NCI-H128 (cell line): ENCODE results near the gene NR2C2.

Source experiments
- DNase-seq: peaks from one replicate; lab custom pipeline; 2025; ENCODE audit not compliant: unreplicated experiment; lab: John Stamatoyannopoulos, UW

Gene NR2C2

DNA sequence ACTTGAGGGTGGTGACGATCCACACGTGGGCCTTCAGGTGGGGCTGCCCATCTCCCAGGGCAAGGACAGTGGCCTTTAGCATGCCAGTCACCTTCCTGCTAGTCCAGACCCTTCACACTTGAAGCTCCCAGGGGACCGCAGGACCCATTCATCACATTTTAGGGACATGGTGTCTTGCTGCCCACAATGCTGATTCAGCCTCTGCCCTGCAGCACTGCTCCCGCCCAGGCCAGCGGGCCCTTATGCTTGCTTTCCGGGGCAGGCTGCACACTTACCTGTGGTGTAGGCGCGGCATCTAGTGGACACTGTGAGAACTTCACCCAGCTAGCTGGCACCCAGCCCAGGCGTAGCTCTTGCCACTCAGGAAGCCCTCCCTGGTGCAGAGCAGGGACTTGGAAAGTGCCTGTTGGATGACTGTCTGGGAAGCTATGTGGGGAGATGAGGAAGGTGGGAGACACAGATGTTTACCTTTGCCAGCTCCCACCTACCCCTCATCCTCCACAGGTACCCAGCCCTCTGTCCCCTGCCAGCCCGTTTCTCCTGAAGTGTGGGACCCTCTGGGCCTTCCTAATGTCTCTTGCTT is 26.3 kb upstream of the NR2C2 start:
- DNase-seq: peak; percentile 78

DNA sequence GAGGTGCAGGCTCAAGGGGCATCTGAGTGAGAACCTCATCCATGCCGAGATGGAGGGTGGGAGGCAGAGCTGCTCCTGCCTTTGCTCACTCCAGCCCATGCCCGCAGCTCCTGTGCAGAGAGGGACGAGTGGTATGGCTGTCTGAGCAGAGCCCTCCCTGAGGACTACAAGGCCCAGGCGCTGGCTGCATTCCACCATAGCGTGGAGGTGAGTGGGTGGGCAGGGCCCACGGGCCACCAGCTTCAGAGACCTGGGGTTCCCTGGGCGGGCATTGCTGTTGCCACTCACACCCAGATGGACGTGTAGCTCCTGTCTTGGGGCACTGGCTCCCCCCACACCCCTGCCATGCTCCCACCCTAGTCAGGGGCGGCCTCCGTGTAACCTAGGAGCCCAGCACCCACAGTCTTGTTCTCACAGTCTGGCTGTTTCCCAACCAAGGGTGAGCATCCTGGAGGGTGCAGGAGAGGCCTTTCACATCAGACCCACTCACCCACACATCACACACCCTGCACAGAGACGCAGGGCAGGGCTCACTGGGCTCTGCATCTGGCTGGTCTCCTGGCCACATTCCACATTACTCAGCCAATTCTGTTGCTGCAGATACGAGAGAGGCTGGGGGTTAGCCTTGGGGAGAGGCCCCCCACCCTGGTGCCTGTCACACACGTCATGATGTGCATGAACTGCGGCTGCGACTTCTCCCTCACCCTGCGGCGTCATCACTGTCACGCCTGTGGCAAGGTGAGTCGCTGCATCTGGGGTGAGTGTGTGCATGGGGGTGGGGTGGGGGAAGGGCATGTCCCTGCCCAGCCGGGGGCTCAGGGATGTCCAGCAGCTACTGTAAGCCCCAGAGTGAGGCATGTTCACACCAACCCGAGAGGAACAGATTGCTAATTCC is 25.3 kb upstream of the NR2C2 start:
- DNase-seq: no peak

DNA sequence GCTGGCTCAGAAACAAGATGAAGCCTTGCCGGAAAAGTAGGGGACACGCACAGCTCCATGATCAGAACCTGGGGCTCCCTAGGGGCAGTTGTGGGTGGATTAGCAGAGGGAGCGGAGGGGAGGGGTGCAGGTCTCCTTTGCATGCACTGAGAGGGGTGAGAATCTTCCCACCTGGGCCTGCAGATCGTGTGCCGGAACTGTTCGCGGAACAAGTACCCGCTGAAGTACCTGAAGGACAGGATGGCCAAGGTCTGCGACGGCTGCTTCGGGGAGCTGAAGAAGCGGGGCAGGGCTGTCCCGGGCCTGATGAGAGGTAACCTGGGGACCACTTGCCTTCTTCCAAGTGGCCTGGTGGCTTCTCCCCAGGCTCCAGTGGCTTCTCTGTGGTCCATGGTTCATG is 24.5 kb upstream of the NR2C2 start:
- DNase-seq: no peak

DNA sequence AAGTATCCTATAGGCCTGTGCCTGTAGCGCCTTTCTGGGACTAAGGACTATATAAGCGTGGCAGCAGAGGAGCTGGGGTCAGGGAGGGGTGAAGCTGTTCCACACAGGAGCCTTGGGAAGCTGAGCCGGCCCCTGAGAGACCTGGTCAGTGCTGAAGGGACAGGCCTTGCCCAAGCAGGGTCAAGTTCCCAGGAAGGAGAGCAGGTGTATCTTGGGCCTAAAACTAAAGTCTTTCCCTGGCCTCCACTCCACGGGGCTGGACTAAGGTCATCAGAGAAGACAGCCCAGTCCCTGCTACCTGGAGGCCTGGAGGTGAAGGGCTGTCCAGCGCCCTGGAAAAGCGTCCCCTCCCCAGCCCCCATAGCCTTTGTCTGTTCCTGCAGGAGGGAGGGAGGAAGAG is 23.9 kb upstream of the NR2C2 start:
- DNase-seq: no peak

DNA sequence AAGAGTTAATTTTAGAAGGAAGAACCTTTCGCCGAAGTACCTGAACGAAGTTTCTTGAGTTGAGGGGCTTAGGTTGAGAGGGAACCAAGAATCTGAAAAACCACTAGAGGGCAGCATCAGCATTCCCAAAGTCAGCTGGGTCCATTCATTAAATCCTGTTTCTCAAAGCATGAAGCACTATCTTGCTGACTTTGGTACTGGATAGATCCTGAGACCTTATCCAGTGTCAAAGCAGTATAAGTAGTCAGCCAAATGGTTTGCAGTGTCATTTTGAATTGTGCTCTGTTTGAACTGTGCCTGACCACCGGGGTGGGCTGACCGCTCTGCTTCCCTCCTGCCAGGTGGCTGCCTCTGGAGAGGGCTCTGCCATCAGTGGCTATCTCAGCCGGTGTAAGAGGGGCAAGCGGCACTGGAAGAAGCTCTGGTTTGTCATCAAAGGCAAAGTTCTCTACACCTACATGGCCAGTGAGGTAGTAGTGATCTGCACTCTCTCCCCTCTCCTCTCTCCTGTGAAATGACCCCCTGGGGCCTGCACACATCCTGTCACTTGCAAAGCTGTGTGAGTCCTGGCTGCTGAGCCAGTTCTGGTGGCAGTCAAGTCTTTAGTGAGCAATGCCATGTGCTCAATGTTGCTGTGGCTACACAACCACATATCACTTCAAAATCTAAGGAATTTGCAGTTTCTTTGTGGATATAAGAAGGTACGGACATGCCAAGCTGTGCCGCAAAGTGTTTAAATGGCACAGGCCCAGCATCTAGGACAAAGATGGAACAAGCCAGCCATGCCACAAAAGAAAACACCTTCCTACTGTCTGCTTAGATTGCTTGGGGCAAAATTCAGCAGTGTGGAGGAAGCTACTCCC is 21.4 kb upstream of the NR2C2 start:
- DNase-seq: peak; percentile 26

DNA sequence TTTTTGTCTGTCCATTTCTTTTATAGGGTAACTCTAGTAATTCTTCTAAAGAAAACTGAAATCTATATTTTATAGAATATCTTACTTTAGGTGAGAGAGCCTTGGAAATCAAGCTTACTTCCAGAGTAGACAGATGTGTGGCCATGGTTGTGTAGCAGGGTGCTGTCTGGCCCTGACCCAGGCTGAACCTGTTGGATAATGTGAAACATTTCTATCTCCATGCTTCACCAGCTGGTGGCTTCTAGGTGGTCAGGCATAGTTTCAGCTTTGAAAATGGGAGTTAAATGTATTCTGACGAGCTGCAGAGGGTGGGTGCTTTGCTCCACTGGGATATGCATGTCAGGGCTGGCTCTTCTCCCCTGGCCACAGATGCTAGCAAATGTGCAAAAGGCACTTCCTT is 20.8 kb upstream of the NR2C2 start:
- no peak for DNase-seq

DNA sequence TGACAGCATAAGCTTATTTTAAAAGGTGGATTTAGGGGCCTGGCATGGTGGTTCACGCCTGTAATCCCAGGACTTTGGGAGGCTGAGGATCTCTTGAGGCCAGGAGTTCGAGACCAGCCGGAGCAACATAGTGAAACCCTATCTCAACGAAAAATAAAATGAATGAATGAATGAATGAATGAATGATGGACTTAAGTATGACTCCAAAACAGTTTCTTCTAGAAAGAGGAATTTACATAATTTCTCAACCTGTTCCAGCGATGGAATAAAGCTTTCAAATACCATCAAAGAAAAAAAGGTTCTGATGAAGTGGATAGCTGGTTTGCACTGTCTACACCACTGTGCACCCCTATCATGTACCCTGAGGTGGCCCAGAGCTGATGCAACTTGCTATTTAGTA is 20.1 kb upstream of the NR2C2 start:
- DNase-seq: no peak

DNA sequence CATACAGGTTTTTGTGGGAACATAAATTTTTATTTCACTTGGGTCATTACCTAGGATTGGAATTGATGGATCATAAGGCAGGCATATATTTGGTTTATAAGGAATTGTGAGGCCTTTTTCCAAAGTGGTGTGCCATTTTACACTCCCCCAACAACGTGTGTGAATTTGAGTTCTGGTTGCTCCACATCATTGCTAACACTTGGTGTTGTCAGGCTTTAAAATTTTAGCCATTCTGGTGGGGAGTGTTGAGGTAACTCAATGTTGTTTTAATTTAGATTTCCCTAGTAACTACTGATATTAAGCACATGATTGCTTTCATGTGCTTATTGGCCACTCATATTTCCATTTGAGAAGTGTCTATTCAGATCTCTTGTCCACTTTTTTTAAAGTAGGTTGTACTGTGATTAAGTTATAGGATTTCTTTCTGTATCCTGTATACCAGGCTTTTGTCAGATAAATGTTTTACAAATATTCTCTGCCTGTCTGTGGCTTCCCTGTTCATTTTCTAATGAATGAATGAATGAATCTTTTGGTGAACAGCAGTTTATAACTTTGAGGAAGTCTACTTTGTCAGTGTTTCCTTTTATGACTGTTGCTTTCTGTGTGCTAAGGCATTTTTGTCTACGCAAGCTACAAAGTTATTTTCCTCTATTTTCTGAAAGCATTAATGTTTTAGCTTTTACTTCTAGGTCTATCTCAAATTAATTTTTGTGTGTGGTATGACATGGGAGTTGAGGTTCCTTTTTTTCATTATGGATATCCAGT is 17.9 kb upstream of the NR2C2 start:
- DNase-seq: no peak

DNA sequence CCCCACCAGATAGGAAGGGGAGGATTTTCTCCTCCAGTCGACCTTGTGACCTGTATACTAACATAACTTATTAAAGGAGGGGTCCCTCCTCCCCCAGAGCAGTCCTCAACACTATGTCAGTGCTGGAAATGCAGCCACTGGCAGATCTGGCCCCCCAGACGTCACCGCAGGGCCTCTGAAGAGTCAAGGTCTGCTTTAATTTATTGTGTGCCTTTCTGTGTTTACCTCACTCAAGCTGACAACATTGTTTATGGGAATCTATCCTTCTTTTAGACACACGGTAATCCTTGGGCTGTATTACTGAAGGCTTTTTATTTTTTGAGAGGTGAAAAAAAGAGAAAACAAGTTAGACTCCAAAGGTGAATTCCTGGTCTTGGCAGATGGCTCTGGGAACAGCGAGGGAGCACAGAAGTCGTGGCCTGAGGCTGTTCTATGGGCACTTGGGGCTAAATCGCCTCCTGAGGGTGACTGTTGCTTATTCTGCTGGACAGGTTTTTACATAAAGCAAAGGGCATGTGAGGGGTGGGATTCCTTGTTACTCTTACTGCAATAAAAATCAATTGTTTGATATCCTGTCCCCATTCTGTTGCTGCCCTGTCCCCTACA is 13.5 kb upstream of the NR2C2 start:
- no peak for DNase-seq

DNA sequence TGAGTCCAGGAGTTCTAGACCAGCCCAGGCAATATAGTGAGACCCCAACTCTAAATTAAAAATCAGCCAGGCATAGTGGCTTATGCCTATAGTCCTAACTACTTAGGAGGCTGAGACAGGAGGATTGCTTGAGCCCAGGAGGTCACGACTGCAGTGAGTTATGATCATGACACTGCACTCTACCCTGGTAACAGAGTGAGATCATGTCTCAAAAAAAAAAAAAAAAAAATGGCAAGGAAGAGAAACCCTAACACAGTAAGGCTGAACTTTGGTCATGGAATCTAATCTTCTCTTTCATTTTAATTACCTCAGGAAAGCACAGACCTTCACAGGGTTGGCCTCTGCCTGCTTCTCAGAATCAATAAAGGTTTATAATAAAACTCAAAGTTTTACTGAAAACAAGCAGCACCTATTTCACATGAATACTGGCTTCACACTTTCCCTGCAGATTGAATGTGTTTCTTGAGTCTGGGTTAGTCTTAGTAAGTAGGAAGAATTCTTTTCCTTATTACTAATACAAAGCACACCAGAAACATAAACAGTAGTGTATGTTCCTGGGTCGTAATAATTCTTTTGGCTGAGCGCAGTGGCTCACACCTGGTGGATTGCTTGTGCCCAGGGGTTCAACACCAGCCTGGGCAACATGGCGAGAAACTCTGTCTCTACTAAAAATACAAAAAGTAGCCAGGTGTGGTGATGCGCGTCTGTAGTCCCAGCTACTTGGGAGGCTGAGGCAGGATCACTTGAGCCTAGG is 11.6 kb upstream of the NR2C2 start:
- DNase-seq: no peak

DNA sequence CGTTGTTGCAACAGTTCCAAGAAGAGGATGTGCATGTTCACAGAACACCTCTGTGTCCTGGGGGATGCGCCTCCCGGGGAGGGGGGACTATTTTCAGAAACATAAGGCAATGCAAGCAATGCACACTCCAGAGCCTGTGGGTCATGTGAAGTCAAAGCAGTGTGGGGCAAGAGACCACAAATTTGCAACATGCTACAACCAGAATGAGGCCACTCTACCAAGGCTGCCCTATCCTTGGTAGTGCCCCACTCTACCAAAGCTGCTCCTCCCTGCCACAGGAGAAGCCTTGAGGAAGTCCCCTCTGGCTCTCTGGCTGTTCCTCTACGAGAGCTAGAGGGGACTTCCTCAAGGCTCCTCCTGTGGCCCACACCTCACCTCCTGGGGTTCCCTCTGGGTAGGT is 8.4 kb upstream of the NR2C2 start:
- no peak for DNase-seq

DNA sequence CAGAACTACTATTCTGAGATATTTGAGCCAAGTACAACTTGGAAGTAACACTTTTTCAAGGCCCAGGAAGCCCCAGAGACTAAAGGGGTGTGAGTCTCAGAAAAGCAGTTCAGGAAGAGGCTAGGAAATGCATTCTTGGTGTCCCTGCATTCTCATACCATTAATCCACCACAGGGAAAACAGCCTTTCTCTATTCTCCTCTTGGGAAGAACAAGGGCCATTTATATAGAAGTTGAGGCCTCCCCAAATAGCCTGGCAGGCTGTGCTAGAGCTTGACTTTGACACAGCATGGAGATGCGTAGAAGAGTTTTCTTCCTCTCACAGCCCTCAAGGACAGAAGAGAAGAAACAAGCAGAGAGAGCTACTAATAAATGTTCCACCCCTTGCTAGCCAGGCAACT is 5.5 kb upstream of the NR2C2 start:
- no peak for DNase-seq

DNA sequence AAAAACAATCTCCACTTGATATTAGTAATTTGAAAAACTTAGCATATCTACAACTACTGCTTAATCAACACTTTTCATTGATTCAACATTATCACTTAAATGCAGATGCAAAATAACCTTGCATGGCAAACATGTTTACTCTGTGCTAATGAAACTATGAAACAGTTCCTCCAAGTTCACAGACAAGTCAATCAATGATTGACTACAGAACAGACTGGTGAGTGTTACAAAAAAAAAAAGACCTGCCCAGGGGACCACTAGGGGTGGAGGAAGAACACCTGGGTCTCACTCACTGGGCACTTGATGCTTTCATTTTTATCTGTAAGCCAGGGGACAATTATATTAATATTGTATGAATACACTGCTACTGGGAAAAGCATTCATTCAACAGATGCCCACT is 4.3 kb upstream of the NR2C2 start:
- no peak for DNase-seq

DNA sequence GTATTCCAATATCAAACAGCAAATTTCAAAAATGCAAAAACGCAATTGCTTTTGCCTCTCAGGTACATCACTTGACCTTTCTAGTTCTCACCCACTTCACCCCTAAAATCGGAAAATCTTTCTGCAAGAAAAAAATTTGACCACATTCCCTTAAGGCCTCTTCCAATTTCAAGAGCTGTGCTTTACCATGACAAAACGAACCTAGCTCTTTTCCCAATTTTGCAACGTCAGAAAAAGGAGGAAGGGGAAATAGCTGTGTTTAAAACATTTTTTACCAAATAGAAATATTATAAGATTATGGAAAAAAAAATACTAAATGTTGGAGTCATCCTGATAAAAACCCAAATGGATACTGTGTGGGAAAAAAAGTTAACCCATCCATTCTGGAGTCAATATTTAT is 1.1 kb upstream of the NR2C2 start:
- no peak for DNase-seq

DNA sequence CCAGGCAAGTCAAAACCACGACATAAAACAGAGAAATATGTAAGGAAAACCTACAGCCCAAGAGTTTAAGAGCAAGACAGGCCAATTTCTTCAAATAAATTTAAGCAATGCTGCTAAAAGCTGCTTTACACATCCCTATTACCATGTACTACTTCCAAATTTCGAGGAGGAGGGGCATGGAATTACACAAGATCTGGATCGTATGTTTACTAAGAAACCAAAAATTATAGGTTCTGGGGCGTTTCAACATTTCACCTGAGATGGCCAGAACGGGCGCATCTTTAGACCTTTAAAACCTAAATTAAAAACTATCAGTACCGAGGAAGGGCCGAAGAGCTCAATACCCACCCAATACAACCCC is 664 bp upstream of the NR2C2 start:
- peak; percentile 15 for DNase-seq

DNA sequence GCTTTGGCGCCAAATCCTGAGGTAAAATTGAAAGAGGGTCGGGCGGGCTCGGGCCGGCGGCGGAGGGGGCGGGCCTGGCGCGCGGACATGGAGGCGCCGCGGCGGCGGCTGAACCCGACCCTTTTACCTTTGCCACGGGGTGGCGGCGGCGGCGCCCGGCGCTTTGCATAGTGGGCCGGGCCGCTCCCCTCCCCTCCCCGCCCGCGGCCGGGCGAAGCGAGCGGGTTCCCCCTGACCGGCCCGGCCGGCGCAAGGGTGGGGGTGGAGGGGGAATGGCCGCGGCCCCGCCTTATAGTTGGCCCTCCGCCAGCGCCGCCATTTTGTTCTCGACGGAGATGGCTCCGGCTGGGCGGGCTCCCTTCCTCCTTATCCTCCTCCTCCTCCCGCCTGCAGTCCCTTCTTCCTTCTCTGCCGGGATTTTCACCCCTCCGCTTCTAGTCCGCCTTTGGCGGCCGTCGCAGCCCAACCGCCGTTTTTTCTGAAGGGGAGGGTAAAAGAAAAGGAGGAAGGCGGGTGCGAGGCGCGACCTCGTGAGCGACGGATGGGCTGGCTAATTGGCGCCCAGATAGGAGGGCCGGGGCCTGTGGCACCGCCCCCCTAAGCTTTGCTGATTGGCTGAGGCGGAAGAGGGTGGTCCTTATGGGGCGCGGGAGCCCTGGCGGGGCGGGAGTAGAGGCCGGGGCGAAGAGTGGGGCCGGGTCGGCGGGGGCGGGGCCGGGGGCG is 664 bp downstream of the NR2C2 start:
- peak; percentile 87 for DNase-seq

DNA sequence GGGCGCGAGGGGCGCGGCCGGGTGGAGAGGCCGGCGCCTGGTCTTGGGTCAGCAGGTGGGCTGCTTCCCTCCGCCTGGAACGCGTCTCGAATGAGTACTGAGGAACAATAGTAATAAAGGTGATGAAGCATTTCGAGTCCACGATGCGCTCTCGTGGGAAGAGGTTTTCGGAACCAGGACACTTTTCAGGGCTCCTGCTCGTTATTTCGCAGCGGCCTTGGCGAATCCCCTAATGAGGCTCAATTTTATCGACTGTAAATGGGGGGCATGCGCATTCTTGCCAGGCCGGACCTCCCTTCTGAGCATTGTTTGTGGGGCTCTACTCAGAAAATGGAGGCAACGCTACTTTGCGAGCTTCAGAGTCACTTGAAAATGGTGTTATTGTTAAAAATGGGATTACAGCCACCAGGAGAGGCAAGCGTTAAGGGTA is 1.2 kb downstream of the NR2C2 start:
- DNase-seq: no peak

DNA sequence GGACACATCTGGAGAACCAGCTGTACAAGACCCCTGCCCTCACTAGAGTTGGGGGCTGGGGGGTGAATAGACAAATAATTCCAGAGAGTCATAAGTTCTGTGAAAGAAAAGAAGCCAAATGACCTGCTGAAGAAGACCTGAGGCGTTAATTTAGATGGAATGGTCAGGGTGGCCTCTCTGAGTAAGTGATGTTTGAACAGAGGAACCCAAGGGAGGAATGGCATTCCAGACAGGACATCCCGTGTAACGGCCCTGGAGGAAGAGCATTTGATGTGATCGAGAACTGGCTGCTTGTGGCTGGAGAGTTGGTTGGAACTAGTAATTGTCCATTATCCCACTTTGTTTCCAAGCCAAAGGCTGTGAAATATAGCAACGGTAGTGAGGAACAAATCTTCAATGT is 1.7 kb downstream of the NR2C2 start:
- no peak for DNase-seq

DNA sequence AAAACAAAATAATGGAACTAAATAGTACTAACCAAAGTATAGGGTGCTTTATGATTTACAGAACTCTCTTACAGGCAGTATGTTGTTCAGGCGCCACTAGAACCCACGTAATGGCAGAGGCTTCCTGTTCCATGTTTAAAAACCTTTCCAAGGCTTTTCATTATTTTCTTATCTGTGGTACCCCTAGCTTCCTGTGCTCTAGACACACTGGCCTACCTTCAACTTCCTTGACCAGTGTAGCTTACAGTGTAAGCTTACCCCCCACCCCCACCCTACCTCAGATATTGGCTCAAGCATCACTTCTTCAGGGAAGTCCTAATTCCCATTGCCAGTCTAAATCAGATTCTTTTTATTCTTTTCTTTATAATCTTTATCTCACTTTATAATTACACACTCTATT is 2.9 kb downstream of the NR2C2 start:
- no peak for DNase-seq
